IMR-90 (cell line): ENCODE data around the gene ANLN. TPM values are rescaled to one million over a fixed set of nuclear protein-coding genes. Genes with fewer than 3 reads are reported as not detected.

Source experiments
- ATAC-seq: fragments of 200-7000 bp; cut with Tn5 transposase; 2 replicates; pipeline ENCODE4 v1.9.1; 2020; ENCODE audit warnings: low read depth, mild to moderate bottlenecking, moderate library complexity
- BruUV-seq: library from RNA; stranded (reverse); fragments of 400-500 nt; replicated peaks from 2 replicates; lab custom pipeline; 2021; lab: Mats Ljungman, UMichigan
- CTCF ChIA-PET: fragments of 300-600 bp; formaldehyde crosslinking; extraction: SDS; loops from one replicate; lab custom pipeline; 2021; ENCODE audit warnings: antibody characterized with exemption; lab: Yijun Ruan, JAX
- POLR2A ChIA-PET: fragments of 300-600 bp; sonication (Branson Sonifier 250); formaldehyde crosslinking; loops from one replicate; lab custom pipeline; 2022; ENCODE audit warnings: antibody characterized with exemption; ENCODE audit not compliant: unreplicated experiment; lab: Charles Lee
- DNase-seq: peaks from one replicate; pipeline ENCODE4 v3.0.0; 2013
- H2AFZ ChIP-seq: replicated peaks from 2 replicates; pipeline ENCODE3; 2013; ENCODE audit warnings: low read length, mild to moderate bottlenecking; ENCODE audit not compliant: poor library complexity
- H2AK5ac ChIP-seq: 2 replicates; pipeline ENCODE4 v1.6.1; 2013; ENCODE audit warnings: low read depth, low read length, inconsistent platforms
- H2AK9ac ChIP-seq: replicated peaks from 2 replicates; pipeline ENCODE3; 2013; ENCODE audit warnings: mild to moderate bottlenecking, low read depth, low read length, moderate library complexity; ENCODE audit not compliant: poor library complexity
- H2BK120ac ChIP-seq: 2 replicates; pipeline ENCODE4 v1.6.1; 2013; ENCODE audit warnings: low read depth, low read length, inconsistent platforms
- H2BK15ac ChIP-seq: 3 replicates; pipeline ENCODE4 v1.6.1; 2013; ENCODE audit warnings: low read depth, low read length, inconsistent platforms
- H2BK20ac ChIP-seq: 2 replicates; pipeline ENCODE4 v1.6.1; 2013; ENCODE audit warnings: low read depth, mild to moderate bottlenecking, inconsistent platforms, low read length, moderate library complexity
- H2BK5ac ChIP-seq: 2 replicates; pipeline ENCODE4 v1.6.1; 2013; ENCODE audit warnings: mild to moderate bottlenecking, low read depth, low read length, inconsistent platforms; ENCODE audit not compliant: poor library complexity, severe bottlenecking
- H3K14ac ChIP-seq: replicated peaks from 2 replicates; pipeline ENCODE4 v1.6.1; 2013; ENCODE audit warnings: low read depth, low read length, inconsistent platforms
- H3K18ac ChIP-seq: 2 replicates; pipeline ENCODE4 v1.6.1; 2013; ENCODE audit warnings: low read depth, low read length, control low read depth
- H3K23ac ChIP-seq: 2 replicates; pipeline ENCODE4 v1.6.1; 2013; ENCODE audit warnings: low read depth, low read length, inconsistent platforms
- H3K27ac ChIP-seq: 2 replicates; pipeline ENCODE4 v1.5.1; 2013; ENCODE audit warnings: mild to moderate bottlenecking, control low read depth, low read length; ENCODE audit not compliant: insufficient read depth
- H3K27me3 ChIP-seq: 2 replicates; pipeline ENCODE4 v1.6.1; 2013; ENCODE audit warnings: low read length; ENCODE audit not compliant: control insufficient read depth, insufficient read depth
- H3K36me3 ChIP-seq: 2 replicates; pipeline ENCODE4 v1.6.1; 2013; ENCODE audit warnings: low read length, mixed read lengths; ENCODE audit not compliant: control insufficient read depth, insufficient read depth
- H3K4ac ChIP-seq: 2 replicates; pipeline ENCODE4 v1.6.1; 2013; ENCODE audit warnings: low read depth, low read length, inconsistent platforms
- H3K4me1 ChIP-seq: 2 replicates; pipeline ENCODE4 v1.6.1; 2013; ENCODE audit warnings: low read length, mixed read lengths; ENCODE audit not compliant: control insufficient read depth, insufficient read depth
- H3K4me2 ChIP-seq: 2 replicates; pipeline ENCODE4 v1.6.1; 2013; ENCODE audit warnings: low read depth, mild to moderate bottlenecking, control low read depth, low read length, moderate library complexity
- H3K4me3 ChIP-seq: 2 replicates; pipeline ENCODE4 v1.5.1; 2013; ENCODE audit warnings: low read depth, mild to moderate bottlenecking, control low read depth, low read length, moderate library complexity; ENCODE audit not compliant: insufficient read depth
- H3K56ac ChIP-seq: 2 replicates; pipeline ENCODE4 v1.6.1; 2013; ENCODE audit warnings: low read length, inconsistent platforms; ENCODE audit not compliant: insufficient read depth; ENCODE audit errors: extremely low read depth
- H3K79me1 ChIP-seq, 2 experiments: 2 replicates each; pipeline ENCODE4 v1.6.1; 2013; ENCODE audit warnings: low read length in 2 of 2, inconsistent platforms in 1 of 2, low read depth in 1 of 2
- H3K9ac ChIP-seq: 2 replicates; pipeline ENCODE4 v1.6.1; 2013; ENCODE audit warnings: low read depth, low read length, control low read depth
- H3K9me1 ChIP-seq: 2 replicates; pipeline ENCODE4 v1.6.1; 2013; ENCODE audit warnings: low read length, inconsistent platforms; ENCODE audit not compliant: insufficient read depth
- H3K9me3 ChIP-seq: 2 replicates; pipeline ENCODE4 v1.6.1; 2013; ENCODE audit warnings: low read length; ENCODE audit not compliant: control insufficient read depth, insufficient read depth
- H4K20me1 ChIP-seq: 2 replicates; pipeline ENCODE4 v1.6.1; 2013; ENCODE audit warnings: low read length, inconsistent platforms; ENCODE audit not compliant: insufficient read depth
- H4K5ac ChIP-seq: 2 replicates; pipeline ENCODE4 v1.6.1; 2013; ENCODE audit warnings: mild to moderate bottlenecking, low read depth, low read length, control low read depth
- H4K8ac ChIP-seq, 2 experiments: 2 replicates each; pipeline ENCODE4 v1.6.1; 2013; ENCODE audit warnings: low read depth in 2 of 2, low read length in 2 of 2, control low read depth in 1 of 2, inconsistent platforms in 1 of 2
- H4K91ac ChIP-seq: 2 replicates; pipeline ENCODE4 v1.6.1; 2013; ENCODE audit warnings: low read depth, low read length, inconsistent platforms; ENCODE audit not compliant: insufficient read depth
- BHLHE40 ChIP-seq: fragments of 150-350 bp; IDR thresholded peaks from 2 replicates; pipeline ENCODE4 v1.6.1; 2016; ENCODE audit warnings: mild to moderate bottlenecking, low read depth, low read length
- CEBPB ChIP-seq: IDR thresholded peaks from 2 replicates; pipeline ENCODE4 v1.6.1; 2012; ENCODE audit warnings: low read depth, low read length, improper control_type of control experiment
- MAFK ChIP-seq: IDR thresholded peaks from 2 replicates; pipeline ENCODE4 v1.6.1; 2012; ENCODE audit warnings: low read depth, low read length, improper control_type of control experiment
- RAD21 ChIP-seq: IDR thresholded peaks from 2 replicates; pipeline ENCODE4 v1.6.1; 2012; ENCODE audit warnings: low read length, improper control_type of control experiment
- SMC3 ChIP-seq: fragments of 150-350 bp; IDR thresholded peaks from 2 replicates; pipeline ENCODE4 v1.6.1; 2016; ENCODE audit warnings: low read depth, mild to moderate bottlenecking, antibody characterized with exemption, low read length, moderate library complexity
- WGBS, 2 experiments: methylation state at CpG; one replicate each; pipeline versions ENCODE4 v1.1.5 to v1.1.7; 2013; ENCODE audit warnings: missing lambda C conversion rate in 2 of 2; ENCODE audit not compliant: insufficient read length in 1 of 2; ENCODE audit errors: extremely low coverage in 2 of 2; 5-methylcytosine and 5-hydroxymethylcytosine counted together
- dilution Hi-C: fragments of 300-500 bp; cut with HindIII; formaldehyde crosslinking; loops from one replicate; pipeline ENCODE4 v1.14.3; 2018; ENCODE audit warnings: low sequenced_read_pairs; ENCODE audit not compliant: unreplicated experiment
- in situ Hi-C: fragments of 300-500 bp; cut with MboI; formaldehyde crosslinking; loops from 3 replicates; pipeline ENCODE4 v1.14.3; 2019; ENCODE audit warnings: low sequenced_read_pairs, inconsistent platforms, mixed read lengths
- intact Hi-C: fragments of 100-400 bp; cut with micrococcal nuclease; formaldehyde crosslinking; loops from 2 replicates; pipeline ENCODE4 v1.10.0; 2022
- polyA plus RNA-seq, 3 experiments: library from polyadenylated mRNA; depleted of rRNA; stranded (reverse); fragments of >200 nt; gene quantifications; 2 replicates each; pipeline ENCODE4 v1.2.3, GENCODE V29; 2012; ENCODE audit warnings: low replicate concordance in 1 of 3
- total RNA-seq: library from RNA; depleted of rRNA; stranded (reverse); fragments of >200 nt; gene quantifications from 2 replicates; pipeline ENCODE4 v1.2.3, GENCODE V29; 2012
- TF ChIP-seq, protein P1 (sequence below): conservative IDR thresholded peaks from 2 replicates; pipeline ENCODE4 v1.5.1; 2012; ENCODE audit warnings: mild to moderate bottlenecking, low read depth, low read length, improper control_type of control experiment

ANLN gene
- total and polyA plus RNA-seq, 2 of the 4 experiments (the other 2 are of a cell fraction), result 60.5 to 276 TPM

DNA sequence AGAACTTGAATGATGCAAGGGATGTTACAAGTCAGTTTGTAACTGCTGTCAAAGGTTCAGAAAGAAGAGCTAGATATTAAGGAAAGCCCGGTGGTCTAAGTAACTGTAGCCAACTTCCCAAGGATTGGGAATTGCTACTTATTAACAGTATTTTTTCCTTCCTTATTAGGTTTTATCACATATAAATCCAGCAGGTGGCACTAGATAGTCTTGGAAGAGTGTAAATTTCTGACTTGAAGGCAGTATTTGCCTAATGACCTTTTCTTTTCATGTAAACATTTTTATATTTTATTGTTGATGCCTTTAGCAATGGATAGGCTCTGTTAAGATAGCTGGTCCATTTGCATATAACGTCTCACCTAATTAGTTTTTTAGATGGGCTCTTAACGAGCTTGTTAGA lies 51.2 kb downstream of the ANLN start:
- no peak overlapping the region for H3K14ac ChIP-seq
- peak; percentile 46 for DNase-seq
- TF ChIP-seq BHLHE40 (no peak), CEBPB (no peak), RAD21 (peak; percentile 52), MAFK (no peak), SMC3 (peak; percentile 42; the same call in 1 of the 2 replicates)
- TF ChIP-seq, protein P1, sequence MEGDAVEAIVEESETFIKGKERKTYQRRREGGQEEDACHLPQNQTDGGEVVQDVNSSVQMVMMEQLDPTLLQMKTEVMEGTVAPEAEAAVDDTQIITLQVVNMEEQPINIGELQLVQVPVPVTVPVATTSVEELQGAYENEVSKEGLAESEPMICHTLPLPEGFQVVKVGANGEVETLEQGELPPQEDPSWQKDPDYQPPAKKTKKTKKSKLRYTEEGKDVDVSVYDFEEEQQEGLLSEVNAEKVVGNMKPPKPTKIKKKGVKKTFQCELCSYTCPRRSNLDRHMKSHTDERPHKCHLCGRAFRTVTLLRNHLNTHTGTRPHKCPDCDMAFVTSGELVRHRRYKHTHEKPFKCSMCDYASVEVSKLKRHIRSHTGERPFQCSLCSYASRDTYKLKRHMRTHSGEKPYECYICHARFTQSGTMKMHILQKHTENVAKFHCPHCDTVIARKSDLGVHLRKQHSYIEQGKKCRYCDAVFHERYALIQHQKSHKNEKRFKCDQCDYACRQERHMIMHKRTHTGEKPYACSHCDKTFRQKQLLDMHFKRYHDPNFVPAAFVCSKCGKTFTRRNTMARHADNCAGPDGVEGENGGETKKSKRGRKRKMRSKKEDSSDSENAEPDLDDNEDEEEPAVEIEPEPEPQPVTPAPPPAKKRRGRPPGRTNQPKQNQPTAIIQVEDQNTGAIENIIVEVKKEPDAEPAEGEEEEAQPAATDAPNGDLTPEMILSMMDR, result peak; percentile 56
- no peak overlapping the region for H3K56ac ChIP-seq
- H2BK120ac ChIP-seq, result no peak overlapping the region
- H3K4me1 ChIP-seq, result peaks cover 1% of the 10 kb centered on the region; the same call in 1 of the 2 replicates
- H3K9me3 ChIP-seq, result no peaks in the 10 kb centered on the region
- no TSS peak for BruUV-seq
- CTCF ChIA-PET, result interaction anchor here (0.5 to 1.8 kb wide), 12 partner anchors 9 to 757 kb away, joined by 3 to 10 read pairs (median 4); no protein-coding TSS in a partner anchor
- no peaks in the 10 kb centered on the region for H3K27me3 ChIP-seq
- H3K4me3 ChIP-seq, result no peak overlapping the region
- H4K20me1 ChIP-seq, result no peaks in the 10 kb centered on the region
- H2BK20ac ChIP-seq, result no peak overlapping the region
- peaks cover 28 to 40% of the 10 kb centered on the region in 2 experiments for H3K79me1 ChIP-seq
- no peak overlapping the region for H2AK5ac ChIP-seq
- H2BK15ac ChIP-seq, result no peak overlapping the region
- no peak overlapping the region for H3K23ac ChIP-seq
- no peak overlapping the region for H3K9ac ChIP-seq
- no peaks in the 10 kb centered on the region; the same call in 1 of the 2 replicates for H3K9me1 ChIP-seq
- no peak overlapping the region for H3K4ac ChIP-seq
- H3K18ac ChIP-seq, result no peak overlapping the region
- H3K36me3 ChIP-seq, result peaks cover 7% of the 10 kb centered on the region; the same call in 1 of the 2 replicates
- no CpG with 5 or more reads among the region's 3 CpGs for WGBS, 2 experiments
- no peak overlapping the region for H4K91ac ChIP-seq
- dilution Hi-C loops, result no loop called here
- POLR2A ChIA-PET, result no interaction called here
- no peak overlapping the region for H2AK9ac ChIP-seq
- in situ Hi-C loops, result no loop called here
- no peak overlapping the region for H4K5ac ChIP-seq
- no peak overlapping the region for H3K27ac ChIP-seq
- peak; percentile 82 for ATAC-seq
- intact Hi-C loops, result loop anchor here (2.0 to 5.0 kb wide), 3 partner anchors 46 to 230 kb away; no protein-coding TSS in a partner anchor
- no peak overlapping the region for H2BK5ac ChIP-seq
- no peak overlapping the region for H4K8ac ChIP-seq
- H3K4me2 ChIP-seq, result no peak overlapping the region
- H2AFZ ChIP-seq, result no peak overlapping the region
